Measurements from ENCODE around the gene TRAF3.
A peak's percentile ranks its signal among the peaks of the same experiment; 100 is the strongest.

TRAF3 gene, protein sequence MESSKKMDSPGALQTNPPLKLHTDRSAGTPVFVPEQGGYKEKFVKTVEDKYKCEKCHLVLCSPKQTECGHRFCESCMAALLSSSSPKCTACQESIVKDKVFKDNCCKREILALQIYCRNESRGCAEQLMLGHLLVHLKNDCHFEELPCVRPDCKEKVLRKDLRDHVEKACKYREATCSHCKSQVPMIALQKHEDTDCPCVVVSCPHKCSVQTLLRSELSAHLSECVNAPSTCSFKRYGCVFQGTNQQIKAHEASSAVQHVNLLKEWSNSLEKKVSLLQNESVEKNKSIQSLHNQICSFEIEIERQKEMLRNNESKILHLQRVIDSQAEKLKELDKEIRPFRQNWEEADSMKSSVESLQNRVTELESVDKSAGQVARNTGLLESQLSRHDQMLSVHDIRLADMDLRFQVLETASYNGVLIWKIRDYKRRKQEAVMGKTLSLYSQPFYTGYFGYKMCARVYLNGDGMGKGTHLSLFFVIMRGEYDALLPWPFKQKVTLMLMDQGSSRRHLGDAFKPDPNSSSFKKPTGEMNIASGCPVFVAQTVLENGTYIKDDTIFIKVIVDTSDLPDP

DNA sequence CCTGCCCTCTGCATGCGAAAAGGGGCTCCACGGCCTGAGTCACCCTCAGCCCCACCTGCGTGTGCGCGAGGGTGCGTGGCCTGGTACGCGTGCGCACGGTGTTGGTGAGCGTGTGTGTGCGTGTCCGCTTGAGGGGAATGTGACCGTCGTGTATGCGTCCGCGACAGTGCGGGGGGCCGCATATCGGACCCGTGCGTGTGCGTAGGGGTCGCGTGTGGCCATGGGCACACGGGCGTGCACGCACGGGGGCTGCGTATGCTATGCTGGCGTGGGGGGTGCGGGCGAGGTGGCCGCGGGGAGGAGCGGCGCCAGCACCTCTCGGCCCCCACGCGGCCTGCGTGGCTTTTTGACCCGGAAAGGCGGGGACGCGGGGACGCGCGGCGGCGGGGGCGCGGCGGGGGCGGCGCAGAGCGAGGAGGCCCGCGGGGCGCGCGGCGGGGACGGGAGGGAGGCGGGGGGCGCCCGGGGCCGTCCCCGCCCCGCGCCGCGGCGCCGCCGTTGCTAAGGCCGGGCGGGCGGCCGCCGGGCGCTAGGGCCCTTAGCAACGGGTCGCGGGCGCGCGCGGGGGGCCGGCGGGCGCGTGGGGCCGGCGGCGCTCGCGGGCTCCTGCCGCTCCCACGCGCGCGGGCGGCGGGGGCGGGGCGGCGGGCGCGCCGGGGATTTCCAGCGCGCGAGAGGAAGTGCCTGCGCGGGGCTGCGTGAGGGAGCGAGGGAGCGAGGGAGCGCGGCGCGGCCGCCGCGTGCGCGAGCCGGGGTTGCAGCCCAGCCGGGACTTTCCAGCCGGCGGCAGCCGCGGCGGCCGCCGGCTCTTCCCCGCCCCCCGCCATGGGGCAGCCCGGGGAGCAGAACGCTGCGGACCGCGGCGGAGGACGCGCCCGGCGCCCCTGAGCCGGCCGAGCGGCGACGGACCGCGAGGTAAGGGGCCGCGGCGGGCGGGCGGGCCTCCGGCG is at the start of gene TRAF3:
TSS of gene TRAF3 (plus strand) at position 689 of the 950 bp plus-strand sequence. CDS start 92,753 bp downstream, outside the sequence.
- peak; percentile 72 for DNase-seq (ENCODE audit: low read depth)

DNA sequence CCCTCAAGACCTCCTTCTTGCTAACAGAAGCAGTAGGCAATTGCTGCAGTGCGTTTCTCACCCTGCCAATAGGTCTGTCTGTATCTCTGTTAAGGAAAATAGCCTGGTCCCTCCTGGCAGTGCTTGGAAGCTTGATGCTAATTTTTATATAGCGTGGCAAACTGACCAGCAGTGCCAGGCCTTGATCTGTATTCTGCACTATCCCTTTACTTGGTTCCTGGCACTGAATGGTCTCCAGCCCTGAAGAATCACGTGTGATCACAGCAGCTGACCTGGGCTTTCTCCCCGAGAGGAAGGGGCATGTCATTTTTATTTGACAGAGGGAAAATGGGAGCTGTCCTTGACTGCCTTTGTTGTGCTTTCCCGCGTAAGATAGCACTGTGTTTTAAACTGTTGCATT is 48.7 kb upstream of the TRAF3 start:
- DNase-seq (ENCODE audit: low read depth): no peak

DNA sequence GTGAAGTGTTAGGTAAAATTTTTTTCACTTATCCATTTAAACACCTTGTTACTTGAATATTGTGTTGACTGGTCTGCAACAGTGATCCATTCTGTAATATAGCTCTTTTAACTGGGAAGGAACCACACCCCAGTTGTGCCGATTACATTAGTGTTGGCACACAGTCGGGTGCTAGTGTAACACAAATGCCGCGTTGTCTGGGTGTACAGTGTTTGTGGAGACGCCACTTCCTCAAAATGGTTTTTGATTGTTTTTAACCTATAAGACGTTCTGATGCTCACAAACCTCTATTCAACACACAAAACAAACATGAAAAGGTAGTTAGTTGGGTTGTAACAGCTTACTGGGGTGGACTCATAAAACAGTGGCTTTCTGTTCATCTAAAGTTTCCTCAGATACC is 48.0 kb upstream of the TRAF3 start:
- DNase-seq (ENCODE audit: low read depth): no peak

DNA sequence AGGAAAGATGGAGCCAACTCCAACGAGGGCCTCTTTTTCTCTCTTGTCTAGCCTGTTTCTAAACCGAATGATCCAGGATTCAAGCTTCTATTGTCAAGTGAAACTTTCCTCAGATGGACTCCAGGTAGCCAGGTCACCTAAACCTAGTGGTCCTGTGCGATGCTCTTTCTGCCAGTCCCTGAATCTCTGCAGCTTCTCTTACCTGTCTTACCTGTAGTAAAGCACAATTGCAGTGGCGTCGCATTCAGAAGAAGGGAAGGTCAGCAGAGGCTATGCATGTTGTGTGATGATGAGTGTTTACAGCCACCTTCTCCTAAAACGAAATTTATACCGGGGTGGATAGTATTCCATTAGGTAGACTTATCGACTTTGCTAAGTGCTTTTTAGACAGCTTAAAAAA is 47.4 kb upstream of the TRAF3 start:
- DNase-seq (ENCODE audit: low read depth): no peak

DNA sequence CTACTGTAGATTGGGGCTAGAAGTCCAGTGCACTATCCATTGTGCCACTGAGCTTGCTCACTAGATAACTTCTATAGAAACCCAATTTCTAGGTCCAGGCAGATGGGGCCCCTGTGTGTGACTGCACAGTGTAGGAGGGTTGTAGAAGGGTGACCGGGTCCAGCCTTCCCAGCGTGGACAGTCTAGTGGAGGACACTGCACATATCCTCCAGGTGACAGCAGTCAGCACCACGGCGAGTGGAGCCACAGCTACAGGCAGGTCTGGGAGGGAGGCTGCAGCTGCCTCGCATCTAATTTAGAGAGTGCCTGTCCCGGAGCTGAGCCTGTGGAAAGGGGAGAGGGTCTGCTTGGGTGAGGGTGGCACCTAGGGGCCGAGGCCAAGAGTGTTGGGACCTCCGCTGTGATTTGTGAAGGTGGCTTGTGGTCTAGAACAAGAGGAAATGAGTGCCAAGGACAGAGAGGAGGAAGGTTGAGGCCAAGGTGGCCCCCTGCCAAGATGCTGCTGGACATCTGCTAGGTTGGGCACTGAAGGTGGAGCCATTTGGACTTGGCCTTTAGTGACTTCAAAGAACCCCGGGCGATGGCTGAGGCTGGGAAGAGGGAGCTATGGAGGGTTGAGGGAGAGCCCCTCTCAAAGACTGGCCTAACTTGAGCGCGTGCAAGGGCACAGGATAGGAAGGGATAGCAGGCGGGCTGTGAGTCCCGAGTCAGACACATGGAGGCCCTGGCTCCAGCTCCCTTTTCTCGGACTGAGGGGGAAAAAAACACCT is 46.0 kb upstream of the TRAF3 start:
- DNase-seq (ENCODE audit: low read depth): no peak

DNA sequence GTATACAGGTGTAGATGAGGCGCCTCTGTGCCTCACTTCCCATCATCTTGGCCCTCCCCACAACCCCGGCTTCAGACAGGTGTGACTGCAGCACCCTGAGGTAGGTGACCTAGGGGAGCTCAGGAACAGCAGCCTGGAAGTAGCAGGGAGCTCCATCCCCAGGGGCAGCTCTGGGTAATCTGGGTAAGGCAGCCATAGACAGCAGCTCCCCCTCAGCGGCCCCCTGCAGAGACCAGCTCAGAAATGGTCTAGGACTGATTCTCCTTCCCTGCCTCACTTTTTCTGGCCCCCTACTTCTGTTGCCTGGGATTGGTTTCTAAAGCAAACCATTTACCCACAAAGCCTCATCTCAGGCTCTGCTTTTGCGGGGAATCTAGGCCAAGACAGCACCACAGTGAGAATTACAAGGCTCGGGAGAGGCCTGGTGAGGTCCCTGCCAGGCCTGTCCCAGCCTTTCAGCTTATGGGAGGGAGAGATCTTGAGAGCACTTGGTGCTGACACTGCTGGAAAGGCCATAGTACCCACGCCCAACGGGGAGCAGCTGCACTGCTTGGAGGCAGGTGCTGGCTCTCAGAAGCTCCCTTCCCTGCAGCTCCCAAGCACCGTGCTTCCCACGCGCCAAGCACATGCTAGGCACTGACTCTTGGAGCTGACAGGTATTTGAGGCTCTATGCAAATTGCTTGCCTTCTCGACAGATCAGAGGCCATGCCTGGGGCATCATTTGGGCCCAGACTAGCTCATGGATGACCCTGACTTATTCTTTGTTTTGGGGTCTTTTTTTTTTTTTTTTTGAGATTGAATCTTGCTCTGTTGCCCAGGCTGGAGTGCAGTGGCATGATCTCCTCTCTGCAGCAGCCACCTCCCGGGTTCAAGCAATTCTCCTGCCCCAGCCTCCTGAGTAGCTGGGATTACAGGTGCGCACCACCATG is 45.1 kb upstream of the TRAF3 start:
- no peak for DNase-seq (ENCODE audit: low read depth)

DNA sequence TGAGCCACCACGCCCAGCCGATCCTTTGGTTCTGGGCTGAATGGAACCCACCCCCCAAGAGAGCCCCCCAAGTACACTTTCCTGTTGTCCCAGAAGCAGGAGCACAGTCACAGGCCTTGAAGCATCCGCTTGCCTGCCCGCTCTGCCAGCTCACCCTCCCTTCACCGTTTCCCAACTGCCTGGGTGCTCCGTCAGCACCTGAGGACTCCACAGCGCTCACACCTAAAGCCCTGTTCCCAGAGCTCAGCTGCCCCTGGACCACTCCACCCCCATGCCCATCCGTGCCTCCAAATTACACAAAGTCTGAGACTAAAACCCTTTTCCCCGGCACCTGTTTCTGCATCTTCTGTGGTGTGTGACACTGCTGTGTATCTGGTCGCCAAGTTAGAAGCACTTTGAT is 44.3 kb upstream of the TRAF3 start:
- DNase-seq (ENCODE audit: low read depth): no peak

DNA sequence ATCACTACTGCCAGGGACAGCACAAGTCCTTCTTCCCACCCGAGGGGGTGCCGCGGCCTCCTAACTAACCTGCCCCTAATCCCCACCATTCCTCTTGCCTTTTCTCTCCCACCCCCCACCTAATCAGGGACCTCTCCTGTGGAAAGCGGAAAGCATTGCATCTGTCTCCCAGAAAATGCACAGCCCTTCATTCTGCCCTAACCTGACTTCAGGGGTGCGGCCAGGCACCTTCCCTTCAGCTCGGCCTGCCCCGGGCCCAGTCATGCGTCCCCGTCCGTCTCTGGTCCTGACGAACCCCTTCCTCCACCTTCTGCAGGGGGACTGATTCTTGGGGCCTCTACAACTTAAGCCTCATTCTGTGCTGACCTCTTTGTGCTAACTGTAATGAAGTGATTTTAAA is 43.9 kb upstream of the TRAF3 start:
- DNase-seq (ENCODE audit: low read depth): no peak

DNA sequence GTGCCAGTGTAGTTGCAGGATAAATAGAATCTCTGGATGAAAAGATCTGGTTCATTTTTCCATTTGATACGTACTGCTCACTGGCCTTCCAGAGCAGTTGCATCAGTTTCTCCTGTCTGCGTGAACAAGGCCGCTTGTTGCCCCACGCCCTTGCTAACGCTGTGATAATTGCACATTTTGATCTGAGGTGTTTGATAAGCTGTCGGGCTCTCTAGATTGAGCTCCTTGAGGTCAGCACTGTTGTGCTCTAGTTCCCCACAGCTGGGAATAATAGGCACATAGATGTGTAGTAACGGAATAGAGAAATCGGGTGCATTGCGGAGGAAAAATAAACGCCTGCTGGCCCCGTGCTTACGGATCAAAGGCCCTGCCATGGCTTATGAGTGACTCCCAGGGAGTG is 42.8 kb upstream of the TRAF3 start:
- DNase-seq (ENCODE audit: low read depth): no peak

DNA sequence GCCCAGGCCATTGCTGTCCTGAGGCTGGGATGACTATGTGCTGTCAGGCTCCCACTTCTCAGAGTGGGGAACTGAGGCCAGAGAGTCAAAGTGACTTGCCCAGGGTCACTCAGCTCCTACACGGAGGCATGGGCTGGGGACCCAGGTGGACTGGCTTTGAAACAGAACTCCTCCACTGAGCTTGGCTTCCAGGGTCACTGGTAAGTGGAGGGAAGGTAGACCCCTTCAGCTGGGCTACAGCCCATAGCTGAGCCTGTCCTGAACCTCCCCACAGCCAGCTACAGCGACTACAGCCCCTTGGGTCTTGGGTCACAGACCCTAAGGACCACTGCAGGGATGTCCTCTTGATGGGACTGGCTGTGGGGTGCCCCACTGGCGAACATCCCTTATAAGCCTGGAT is 40.3 kb upstream of the TRAF3 start:
- DNase-seq (ENCODE audit: low read depth): no peak

DNA sequence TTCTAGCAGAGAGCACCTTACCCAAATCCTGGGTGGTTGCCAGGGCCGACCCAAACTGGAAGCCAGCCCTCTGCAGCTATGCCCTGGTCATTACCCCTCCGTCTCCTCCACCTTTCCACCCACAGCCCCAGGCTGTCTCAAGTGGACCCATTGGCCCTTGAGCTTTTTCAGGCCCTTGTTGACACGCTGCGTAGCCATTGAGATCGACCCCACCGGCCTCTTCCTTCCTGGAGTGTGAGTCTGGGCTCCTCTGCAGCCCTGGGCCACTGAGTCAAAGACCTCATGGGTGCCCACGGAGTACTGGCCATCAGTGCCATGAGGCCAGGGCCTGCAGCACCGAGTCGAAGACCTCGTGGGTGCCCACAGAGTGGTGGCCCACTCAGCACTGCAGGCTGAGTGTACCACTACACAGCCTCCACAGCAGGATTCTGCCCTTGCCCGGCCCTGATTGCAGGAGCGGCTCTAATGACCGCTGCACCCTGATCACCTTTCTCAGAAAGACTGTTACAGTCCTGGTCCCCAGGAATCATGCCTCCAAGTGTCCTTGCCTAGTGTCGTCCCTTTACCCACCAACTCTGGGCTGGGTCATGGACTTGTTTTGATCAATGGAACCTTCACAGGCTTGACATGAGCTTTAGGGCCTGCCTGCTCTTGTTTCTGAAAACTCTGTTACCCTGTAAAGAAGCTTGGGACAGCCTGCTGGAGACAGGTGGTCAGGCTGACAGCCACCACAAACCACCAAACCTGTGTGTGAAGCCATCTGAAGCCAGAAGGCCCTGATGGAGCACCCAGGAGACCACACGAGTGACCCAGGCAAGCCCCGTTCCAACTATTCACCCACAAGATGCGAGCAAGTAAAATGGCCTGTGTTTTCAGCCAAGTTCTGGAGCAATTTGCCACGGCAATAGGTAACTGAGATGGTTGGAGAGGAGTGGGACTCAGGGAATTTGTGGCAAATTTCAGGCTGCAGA is 39.6 kb upstream of the TRAF3 start:
- no peak for DNase-seq (ENCODE audit: low read depth)

DNA sequence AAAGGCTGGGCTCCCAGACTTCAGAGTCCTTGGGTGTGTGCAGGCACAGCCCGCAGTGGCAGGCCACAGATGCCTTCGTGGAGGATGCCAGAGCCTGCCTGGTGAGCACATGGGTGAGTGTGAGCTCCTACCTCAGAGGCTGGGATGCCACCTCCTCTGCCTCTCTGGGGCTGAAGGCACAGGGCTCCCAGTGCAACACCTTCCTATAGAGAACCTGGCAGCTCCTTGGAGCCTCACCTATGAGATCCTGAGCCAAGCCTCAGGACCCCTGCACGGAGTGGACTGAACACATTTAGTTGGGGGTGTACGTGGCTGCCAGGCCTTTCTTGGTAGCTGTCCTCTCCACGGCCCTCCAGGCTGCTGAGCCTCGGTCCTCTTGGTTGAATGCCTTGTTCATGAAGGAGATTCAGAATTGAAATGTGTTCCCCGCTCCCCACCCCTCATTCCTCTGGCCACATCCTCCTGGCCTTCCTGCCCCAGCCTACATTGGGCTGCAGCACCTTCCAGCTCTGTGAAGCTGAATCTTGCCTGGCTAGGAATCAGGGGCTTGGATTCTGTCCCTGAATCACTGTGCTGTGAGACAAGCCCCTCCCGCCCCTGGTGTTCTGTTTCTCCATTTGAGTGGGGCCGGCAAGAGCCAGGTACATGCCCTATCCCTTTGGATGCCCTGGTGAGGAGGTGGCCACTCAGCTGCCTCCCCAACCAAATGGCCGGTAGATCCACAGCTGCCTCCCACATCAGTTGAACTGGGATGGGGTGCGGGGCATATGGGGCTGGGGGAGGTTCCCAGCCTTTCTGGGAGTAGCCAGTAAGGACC is 38.7 kb upstream of the TRAF3 start:
- no peak for DNase-seq (ENCODE audit: low read depth)

DNA sequence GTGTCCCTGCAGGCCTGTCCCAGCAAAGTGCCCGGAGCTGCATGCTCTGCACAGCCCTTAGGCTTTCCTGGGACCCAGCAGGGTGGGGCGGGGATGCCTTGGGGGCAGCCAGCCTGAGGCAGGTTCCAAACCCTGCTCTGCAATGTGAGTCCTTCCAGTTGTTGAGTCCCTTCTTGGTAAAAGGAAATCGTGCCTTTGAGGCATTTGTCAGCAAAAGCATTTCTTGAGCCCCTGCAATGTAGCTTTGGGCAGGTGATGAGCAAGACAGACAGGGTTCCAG is 38.1 kb upstream of the TRAF3 start:
- DNase-seq (ENCODE audit: low read depth): no peak

DNA sequence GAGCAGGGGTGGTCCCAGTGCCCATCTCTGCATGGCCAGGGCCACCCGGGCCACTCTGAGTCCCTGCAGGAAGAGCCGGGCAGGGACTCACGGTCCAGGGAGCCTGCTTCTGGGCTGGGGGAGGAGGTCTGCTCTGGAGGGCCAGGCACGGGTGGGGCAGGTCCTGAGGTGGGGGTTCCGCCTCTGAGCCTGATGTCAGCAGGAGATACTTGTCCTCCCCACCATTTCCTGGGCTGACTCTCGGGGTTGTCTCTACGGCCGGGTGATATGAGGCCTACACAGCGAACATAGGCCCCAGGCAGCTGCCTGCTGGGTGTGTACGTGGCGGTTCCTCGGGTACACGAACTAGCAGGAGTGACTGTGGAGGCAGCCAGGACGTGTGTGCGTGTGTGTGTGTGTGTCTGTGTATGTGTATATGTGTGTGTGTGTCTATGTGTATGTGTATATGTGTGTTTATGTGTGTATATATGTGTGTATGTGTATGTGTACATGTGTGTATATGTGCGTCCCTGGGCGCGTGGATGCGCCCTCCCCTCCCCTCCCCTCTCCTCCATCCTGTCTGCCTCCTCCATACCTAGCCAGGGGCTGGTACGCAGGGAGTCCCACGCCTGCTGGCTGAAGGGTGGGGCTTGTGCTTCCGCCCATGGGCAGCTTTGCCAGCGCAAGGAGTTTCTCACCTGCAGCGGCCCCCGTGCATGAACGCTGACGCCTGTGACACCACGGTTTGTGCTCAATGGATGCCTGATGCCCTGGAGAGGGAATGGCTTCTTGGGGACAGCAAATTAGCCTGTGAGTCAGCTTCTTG is 30.4 kb upstream of the TRAF3 start:
- DNase-seq (ENCODE audit: low read depth): no peak

DNA sequence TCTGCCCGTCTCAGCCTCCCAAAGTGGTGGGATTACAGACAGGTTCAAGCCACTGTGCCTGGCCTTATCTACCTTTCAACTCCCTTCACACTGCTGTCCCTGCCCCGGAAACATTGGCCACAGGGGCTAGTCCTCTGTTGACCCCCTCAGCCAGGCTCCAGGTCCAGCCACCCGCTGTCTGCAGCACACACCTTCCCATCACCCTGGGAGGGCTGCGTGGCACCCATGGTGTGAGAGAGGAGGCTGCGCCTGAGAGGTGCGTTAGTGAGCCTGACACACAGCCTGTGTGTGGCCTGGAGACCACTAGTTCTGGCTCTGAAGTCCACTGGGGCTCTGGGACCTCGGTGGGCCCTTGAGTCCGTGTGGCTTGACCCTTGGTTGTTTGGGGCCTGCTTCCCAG is 28.4 kb upstream of the TRAF3 start:
- DNase-seq (ENCODE audit: low read depth): no peak

DNA sequence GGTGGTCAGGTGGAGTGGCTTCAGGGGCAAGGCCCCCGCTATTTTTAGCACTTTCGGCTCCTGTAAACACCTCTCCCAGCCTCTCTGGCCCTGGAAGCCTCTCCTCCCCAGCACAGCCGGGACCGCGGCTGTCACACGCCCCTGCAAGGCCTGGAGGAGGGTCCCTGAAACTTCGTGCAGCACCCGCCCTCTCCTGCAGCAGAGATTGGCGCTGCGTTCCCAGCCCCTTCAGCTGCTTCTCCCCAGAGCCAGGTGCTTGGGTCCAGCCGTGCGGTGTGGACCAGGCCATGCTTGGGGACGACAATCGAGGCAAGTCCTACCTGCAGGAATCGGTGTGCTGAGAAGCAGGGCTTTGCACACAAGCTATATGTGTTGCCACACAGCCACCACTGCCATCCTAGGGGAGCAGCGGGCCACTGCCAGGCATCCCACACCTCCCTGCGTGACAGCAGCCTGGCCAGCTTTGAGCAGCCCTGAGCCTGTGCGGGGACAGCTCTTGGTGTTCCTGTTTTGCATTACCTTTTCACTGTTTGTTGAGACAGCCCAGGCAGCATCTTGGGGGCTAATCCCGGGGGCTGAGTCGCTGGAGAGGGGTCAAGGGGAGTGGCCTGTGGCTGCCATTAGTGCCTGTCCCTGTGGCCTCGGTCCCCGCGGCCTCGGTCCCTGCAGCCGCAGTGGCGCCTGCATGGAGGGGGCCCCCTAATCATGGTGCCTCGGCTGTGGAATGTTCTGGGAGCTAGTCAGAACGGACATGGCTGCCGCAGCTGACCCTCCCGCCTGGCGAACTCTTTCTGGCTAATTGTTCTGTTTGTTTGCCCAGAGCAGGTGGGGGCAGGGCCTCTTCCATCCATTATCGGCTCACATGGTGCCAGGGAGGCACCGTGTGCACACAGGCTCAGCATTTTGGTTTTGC is 27.6 kb upstream of the TRAF3 start:
- no peak for DNase-seq (ENCODE audit: low read depth)

DNA sequence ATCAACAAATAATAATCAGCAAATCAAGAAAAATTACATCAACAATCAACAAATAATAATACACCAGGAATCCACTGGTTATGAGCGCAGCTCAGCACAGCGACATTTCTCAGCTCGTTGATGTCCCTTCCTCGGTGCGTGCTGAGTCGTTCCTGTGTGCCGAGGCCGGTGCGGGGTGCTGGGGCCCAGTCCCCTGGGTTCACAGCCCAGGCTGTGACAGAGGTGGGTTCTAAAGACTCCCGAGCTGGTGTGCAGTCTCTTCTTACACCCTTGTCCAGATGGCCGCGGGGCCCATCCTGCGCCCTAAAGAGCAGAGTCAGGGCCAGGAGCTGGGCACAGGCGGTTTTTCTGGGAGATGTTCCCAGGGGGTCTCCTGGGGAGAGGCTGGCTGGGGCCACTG is 26.9 kb upstream of the TRAF3 start:
- DNase-seq (ENCODE audit: low read depth): no peak
